Activated CD4-positive, alpha-beta memory T cell treated with anti-CD3 and anti-CD28 coated beads for 36 hours (primary cell): ENCODE measurements around the gene MSH5. TPM values are rescaled to one million over a fixed set of nuclear protein-coding genes. Genes with fewer than 3 reads are reported as not detected.

Experiments
- CTCF ChIA-PET: fragments of 350-600 bp; sonication (Branson Sonifier 250); formaldehyde crosslinking; loops from one replicate; lab custom pipeline; 2021; ENCODE audit warnings: antibody characterized with exemption, inconsistent platforms; lab: Charles Lee
- POLR2A ChIA-PET: fragments of 350-600 bp; sonication (Branson Sonifier 250); formaldehyde crosslinking; loops from one replicate; lab custom pipeline; 2021; ENCODE audit warnings: antibody characterized with exemption; lab: Charles Lee
- DNase-seq: peaks from one replicate; pipeline ENCODE4 v3.0.0-alpha.2; 2020
- H3K27ac Mint-ChIP-seq: one replicate; pipeline ENCODE4 v1.8.0; 2021; ENCODE audit warnings: mixed read lengths
- H3K27me3 Mint-ChIP-seq: one replicate; pipeline ENCODE4 v1.8.0; 2021; ENCODE audit warnings: mixed read lengths
- H3K36me3 Mint-ChIP-seq: one replicate; pipeline ENCODE4 v1.8.0; 2021; ENCODE audit warnings: mixed read lengths
- H3K4me1 Mint-ChIP-seq: one replicate; pipeline ENCODE4 v1.8.0; 2021; ENCODE audit warnings: low read depth, mixed read lengths
- H3K4me3 Mint-ChIP-seq: one replicate; pipeline ENCODE4 v1.8.0; 2021; ENCODE audit warnings: mild to moderate bottlenecking, mixed read lengths
- H3K9me3 Mint-ChIP-seq: one replicate; pipeline ENCODE4 v1.8.0; 2021; ENCODE audit warnings: mixed read lengths
- intact Hi-C: fragments of 100-400 bp; cut with micrococcal nuclease; formaldehyde crosslinking; loops from one replicate; pipeline ENCODE4 v1.15.1; 2023
- total RNA-seq, 2 experiments: library from RNA; stranded (reverse); gene quantifications; one replicate each; pipeline ENCODE4 v1.2.3, GENCODE V29; 2021

The MSH5 gene
- total RNA-seq, 2 experiments from 2014 or later = 80.9 to 83.8 TPM

GRCh38 chr6:31725502-31726350 is 14.1 kb upstream of the MSH5 start:
- peak overlapping the region; percentile 19 for H3K27ac Mint-ChIP-seq
- ChIA-PET POLR2A (interaction anchor here (0.6 kb wide), 1 partner anchor 1130 kb away, joined by 3 read pairs; no protein-coding TSS in a partner anchor), CTCF (interaction anchor here (1.3 to 3.7 kb wide), 3 partner anchors 13 to 104 kb away, joined by 3 to 13 read pairs (median 8); no protein-coding TSS in a partner anchor)
- no peaks in the 10 kb centered on the region for H3K9me3 Mint-ChIP-seq
- peaks cover 9% of the 10 kb centered on the region for H3K36me3 Mint-ChIP-seq
- intact Hi-C loops = no loop called here
- no peaks in the 10 kb centered on the region for H3K27me3 Mint-ChIP-seq
- DNase-seq = peak; percentile 36
- no peak overlapping the region for H3K4me3 Mint-ChIP-seq
- H3K4me1 Mint-ChIP-seq = peaks cover 44% of the 10 kb centered on the region

DNA sequence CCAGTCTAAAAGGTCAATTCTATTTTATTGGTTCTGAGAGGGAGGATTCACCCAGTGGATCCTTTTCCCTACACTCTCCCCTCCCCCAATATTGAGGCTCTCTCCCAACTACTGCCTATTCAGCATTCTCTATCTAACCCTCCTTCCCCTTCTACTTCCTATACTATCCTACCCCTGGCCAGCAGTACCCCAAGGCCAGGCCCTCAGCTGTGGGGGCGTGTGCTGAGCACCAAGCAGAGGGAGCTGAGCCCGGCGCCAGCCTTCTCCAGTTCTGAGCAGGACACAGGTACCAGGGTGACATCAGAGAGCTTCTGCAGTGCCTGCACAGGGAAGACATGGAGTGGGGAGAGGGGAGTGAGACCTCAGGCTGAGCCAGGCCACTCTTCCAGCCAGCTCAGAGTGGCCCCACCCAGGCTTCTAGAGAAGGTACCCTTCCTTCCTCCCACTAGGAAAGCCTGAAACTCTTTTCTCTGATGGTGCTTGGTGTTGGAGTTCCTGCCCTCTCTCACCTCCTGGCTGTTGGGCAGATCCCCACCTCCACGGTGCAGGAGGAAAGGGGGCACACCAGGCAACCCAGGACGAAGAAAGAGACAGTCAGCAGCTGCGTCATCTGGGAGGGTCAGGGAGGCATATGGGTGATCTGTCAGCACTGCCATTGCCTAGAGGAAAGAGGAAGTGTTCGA is 12.6 kb upstream of the MSH5 start:
- ChIA-PET POLR2A (interaction anchor here (0.6 kb wide), 1 partner anchor 106 kb away, joined by 3 read pairs; no protein-coding TSS in a partner anchor), CTCF (interaction anchor here (1.0 to 4.2 kb wide), 4 partner anchors 11 to 136 kb away, joined by 4 to 40 read pairs (median 10); partner anchors contain the start of gene MSH5)
- H3K4me3 Mint-ChIP-seq = no peak overlapping the region
- H3K4me1 Mint-ChIP-seq = peaks cover 53% of the 10 kb centered on the region
- peak overlapping the region; percentile 76 for H3K27ac Mint-ChIP-seq
- intact Hi-C loops = no loop called here
- no peaks in the 10 kb centered on the region for H3K9me3 Mint-ChIP-seq
- H3K36me3 Mint-ChIP-seq = peaks cover 17% of the 10 kb centered on the region
- peak; percentile 37 for DNase-seq
- H3K27me3 Mint-ChIP-seq = no peaks in the 10 kb centered on the region

GRCh38 chr6:31727717-31728671 is 11.8 kb upstream of the MSH5 start:
- Mint-ChIP-seq H3K4me3 (no peak overlapping the region), H3K9me3 (no peaks in the 10 kb centered on the region), H3K4me1 (peaks cover 54% of the 10 kb centered on the region), H3K27ac (peak overlapping the region; percentile 76), H3K27me3 (no peaks in the 10 kb centered on the region), H3K36me3 (peaks cover 21% of the 10 kb centered on the region)
- CTCF ChIA-PET = interaction anchor here (0.8 to 4.2 kb wide), 4 partner anchors 12 to 135 kb away, joined by 3 to 40 read pairs (median 8); partner anchors contain the start of gene MSH5
- DNase-seq = no peak
- intact Hi-C loops = no loop called here
- POLR2A ChIA-PET = interaction anchor here (0.6 to 2.5 kb wide), 2 partner anchors 11 to 106 kb away, joined by 3 to 11 read pairs; partner anchors contain the start of gene MSH5

GRCh38 chr6:31728767-31729514 is 10.9 kb upstream of the MSH5 start, which contains the start of gene DDAH2:
Gene DDAH2, minus strand, starts transcription at chr6:31729299. Its CDS starts 138 bp downstream, at chr6:31729161.
- CTCF ChIA-PET = interaction anchor here (0.6 to 4.2 kb wide), 14 partner anchors 11 to 134 kb away, joined by 3 to 40 read pairs (median 6); partner anchors contain the start of genes HSPA1B, LSM2, LY6G6D and MSH5

DNA sequence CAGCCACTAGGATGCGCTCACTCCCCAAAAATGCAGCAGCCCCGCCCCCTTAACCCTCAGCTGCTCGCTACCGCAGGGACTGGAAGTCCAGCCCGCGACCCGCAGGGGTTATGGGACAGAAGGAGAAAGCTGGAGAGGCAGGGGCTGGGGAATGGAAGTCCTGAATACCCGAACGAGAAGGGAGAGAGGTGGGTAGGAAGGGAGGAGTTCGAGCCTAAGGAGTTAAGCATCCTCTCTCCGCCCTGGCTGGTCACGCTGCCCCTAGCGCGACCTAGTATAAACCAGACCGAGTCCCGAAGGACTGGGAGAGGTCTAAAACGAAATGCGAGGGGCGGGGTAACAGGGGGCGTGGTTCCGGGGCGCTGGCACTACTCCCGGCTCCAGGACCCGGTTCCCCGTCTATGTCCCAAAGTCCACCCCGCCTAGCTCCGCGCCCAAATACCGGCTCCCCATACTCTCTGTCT is 10.3 kb upstream of the MSH5 start:
- Mint-ChIP-seq H3K4me3 (peak overlapping the region; percentile 80), H3K4me1 (peaks cover 69% of the 10 kb centered on the region), H3K9me3 (no peaks in the 10 kb centered on the region), H3K27me3 (no peaks in the 10 kb centered on the region), H3K36me3 (peaks cover 37% of the 10 kb centered on the region), H3K27ac (peak overlapping the region; percentile 43)
- intact Hi-C loops = loop anchor here (1.0 kb wide), 1 partner anchor 40 kb away; no protein-coding TSS in a partner anchor
- POLR2A ChIA-PET = interaction anchor here (0.7 to 2.5 kb wide), 4 partner anchors 9 to 105 kb away, joined by 3 to 11 read pairs (median 4); partner anchors contain the start of gene MSH5
- peak; percentile 84 for DNase-seq
- CTCF ChIA-PET = interaction anchor here (0.6 to 4.2 kb wide), 17 partner anchors 10 to 134 kb away, joined by 3 to 40 read pairs (median 5); partner anchors contain the start of genes ABHD16A, HSPA1A, HSPA1B and HSPA1L

More at GRCh38 chr6:31728767-31729514, 10.9 kb upstream of the MSH5 start, which contains the start of gene DDAH2:
- intact Hi-C loops = loop anchor here (1.0 kb wide), 1 partner anchor 40 kb away; no protein-coding TSS in a partner anchor
- H3K36me3 Mint-ChIP-seq = peaks cover 31% of the 10 kb centered on the region
- peaks cover 63% of the 10 kb centered on the region for H3K4me1 Mint-ChIP-seq
- H3K4me3 Mint-ChIP-seq = peak within 1 kb of the TSS; percentile 80
- DNase-seq = no peak
- H3K27ac Mint-ChIP-seq = peak within 1 kb of the TSS; percentile 43
- no peaks in the 10 kb centered on the region for H3K27me3 Mint-ChIP-seq
- H3K9me3 Mint-ChIP-seq = no peaks in the 10 kb centered on the region
- POLR2A ChIA-PET = interaction anchor here (0.7 to 2.5 kb wide), 4 partner anchors 10 to 105 kb away, joined by 3 to 11 read pairs (median 4); partner anchors contain the start of gene MSH5

GRCh38 chr6:31729979-31730630 is 9.7 kb upstream of the MSH5 start:
- intact Hi-C loops = loop anchor here (1.0 to 10.0 kb wide), 3 partner anchors 39 to 1165 kb away; partner anchors contain the start of gene DXO
- Mint-ChIP-seq H3K27me3 (no peaks in the 10 kb centered on the region), H3K36me3 (peaks cover 42% of the 10 kb centered on the region)

DNA sequence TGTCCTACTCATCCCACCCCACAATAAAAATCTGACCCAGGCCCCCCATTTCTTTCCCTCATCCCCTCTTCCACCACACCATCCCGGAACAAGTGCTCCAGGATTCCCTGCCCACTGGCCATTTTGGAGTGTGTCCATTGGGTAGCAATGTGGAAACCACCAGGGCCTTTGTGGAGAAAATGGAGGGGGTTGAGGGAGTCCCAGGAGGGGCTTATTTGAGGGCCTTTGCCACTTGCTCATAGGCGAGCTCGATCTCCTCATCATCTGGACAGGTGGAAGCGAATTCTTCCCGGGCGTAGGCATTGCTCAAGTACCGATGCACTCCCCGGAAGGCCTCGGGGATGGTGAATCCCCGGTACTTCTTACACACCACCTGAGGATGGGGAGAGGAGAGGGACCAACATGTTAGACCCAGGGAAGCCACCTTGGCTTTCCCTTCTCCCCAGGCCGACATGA is 9.1 kb upstream of the MSH5 start:
- intact Hi-C loops = loop anchor here (10.0 kb wide), 2 partner anchors 244 to 1166 kb away; partner anchors contain the start of gene DXO
- Mint-ChIP-seq H3K4me3 (no peak overlapping the region), H3K27me3 (no peaks in the 10 kb centered on the region), H3K27ac (peak overlapping the region; percentile 10), H3K9me3 (no peaks in the 10 kb centered on the region), H3K36me3 (peaks cover 46% of the 10 kb centered on the region), H3K4me1 (peaks cover 67% of the 10 kb centered on the region)
- ChIA-PET CTCF (interaction anchor here (1.0 to 4.2 kb wide), 13 partner anchors 9 to 161 kb away, joined by 4 to 40 read pairs (median 6); partner anchors contain the start of genes ABHD16A, HSPA1A, HSPA1L and LSM2), POLR2A (interaction anchor here (1.5 to 2.5 kb wide), 2 partner anchors 8 to 104 kb away, joined by 5 to 11 read pairs; partner anchors contain the start of gene MSH5)
- no peak for DNase-seq

More at GRCh38 chr6:31729979-31730630, 9.7 kb upstream of the MSH5 start:
- H3K27ac Mint-ChIP-seq = no peak overlapping the region
- peak; percentile 69 for DNase-seq
- POLR2A ChIA-PET = interaction anchor here (0.7 to 2.5 kb wide), 4 partner anchors 9 to 104 kb away, joined by 3 to 11 read pairs (median 4); partner anchors contain the start of gene MSH5
- H3K4me3 Mint-ChIP-seq = peak overlapping the region; percentile 80
- CTCF ChIA-PET = interaction anchor here (0.7 to 4.2 kb wide), 18 partner anchors 10 to 258 kb away, joined by 3 to 40 read pairs (median 5); partner anchors contain the start of genes ABHD16A, HSPA1A, HSPA1B and HSPA1L
- peaks cover 69% of the 10 kb centered on the region for H3K4me1 Mint-ChIP-seq
- no peaks in the 10 kb centered on the region for H3K9me3 Mint-ChIP-seq

DNA sequence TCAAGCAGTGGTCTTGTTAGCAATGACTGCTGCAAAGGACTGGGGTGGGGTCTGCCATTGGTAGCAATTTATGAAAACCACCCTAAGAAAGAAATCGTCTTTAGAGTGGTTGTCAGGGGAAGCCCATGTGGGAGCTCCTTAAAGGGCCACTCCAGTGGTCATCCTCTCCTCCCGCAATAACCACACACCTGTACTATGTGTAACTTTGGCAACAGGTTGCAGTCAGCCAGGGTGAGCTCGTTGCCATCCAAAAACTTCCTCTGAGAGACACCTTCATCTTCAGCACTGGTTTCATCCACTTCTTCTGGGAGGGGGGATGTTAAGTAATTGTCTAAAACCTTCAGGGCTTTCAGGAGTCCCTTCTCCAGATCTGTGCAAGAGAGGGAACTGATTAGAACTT is 7.8 kb upstream of the MSH5 start:
- H3K27ac Mint-ChIP-seq = no peak overlapping the region
- H3K4me1 Mint-ChIP-seq = peaks cover 59% of the 10 kb centered on the region
- H3K9me3 Mint-ChIP-seq = no peaks in the 10 kb centered on the region
- peaks cover 51% of the 10 kb centered on the region for H3K36me3 Mint-ChIP-seq
- no peak overlapping the region for H3K4me3 Mint-ChIP-seq
- ChIA-PET POLR2A (interaction anchor here (1.1 to 1.2 kb wide), 2 partner anchors 91 to 131 kb away, joined by 3 to 5 read pairs; no protein-coding TSS in a partner anchor), CTCF (interaction anchor here (1.4 to 3.6 kb wide), 4 partner anchors 38 to 99 kb away, joined by 5 to 30 read pairs (median 17); partner anchors contain the start of gene LY6G5C)
- DNase-seq = no peak
- no peaks in the 10 kb centered on the region for H3K27me3 Mint-ChIP-seq
- intact Hi-C loops = loop anchor here (10.0 kb wide), 2 partner anchors 243 to 1167 kb away; partner anchors contain the start of gene DXO

GRCh38 chr6:31733734-31734133 is 6.1 kb upstream of the MSH5 start:
- H3K4me1 Mint-ChIP-seq = peaks cover 64% of the 10 kb centered on the region
- DNase-seq = no peak
- no peaks in the 10 kb centered on the region for H3K27me3 Mint-ChIP-seq
- intact Hi-C loops = loop anchor here (10.0 kb wide), 2 partner anchors 241 to 1169 kb away; partner anchors contain the start of gene DXO
- H3K9me3 Mint-ChIP-seq = no peaks in the 10 kb centered on the region
- peaks cover 51% of the 10 kb centered on the region for H3K36me3 Mint-ChIP-seq
- CTCF ChIA-PET = interaction anchor here (0.6 to 8.1 kb wide), 3 partner anchors 36 to 462 kb away, joined by 3 to 67 read pairs (median 6); no protein-coding TSS in a partner anchor
- peak overlapping the region; percentile 88 for H3K27ac Mint-ChIP-seq
- H3K4me3 Mint-ChIP-seq = peak overlapping the region; percentile 98
- POLR2A ChIA-PET = interaction anchor here (1.1 kb wide), 1 partner anchor 81 kb away, joined by 4 read pairs; the partner anchor contains the start of gene BAG6
